ENCODE data around the gene CHRNB4. TPM values are rescaled to one million over a fixed set of nuclear protein-coding genes. Genes with fewer than 3 reads are reported as not detected.

CHRNB4 gene
- total and polyA plus RNA-seq, 2 of the 8 experiments (the other 6 are each of a cell fraction or from before 2014, with no cell fraction given) = 2.4 to 4.5 TPM

DNA sequence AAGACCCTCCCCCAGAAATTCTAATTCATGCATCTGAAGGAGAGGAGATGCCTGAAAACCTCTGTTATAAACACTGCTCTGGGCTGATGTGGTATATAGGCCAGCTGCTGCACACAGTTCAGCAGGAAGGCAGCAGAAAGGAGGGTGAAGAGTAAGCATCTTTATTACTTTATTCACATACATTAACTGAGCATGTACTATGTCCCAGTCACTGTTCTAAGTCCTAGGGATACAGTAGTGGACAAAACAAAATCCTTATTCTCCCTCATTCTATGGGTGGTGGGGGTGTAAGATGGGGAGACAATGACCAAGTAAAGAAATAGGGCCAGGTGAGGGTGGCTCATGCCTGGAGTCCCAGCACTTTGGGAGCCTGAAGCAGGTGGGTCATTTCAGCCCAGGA is 17.8 kb upstream of the CHRNB4 start:
- Histone ChIP-seq H3K27me3 (replicated peaks in 1 of 4; ENCODE audit: control insufficient read depth in 3 of 4, extremely low read depth in 1 of 4, insufficient read depth in 3 of 4, low read length in 3 of 4) (no peaks in the 10 kb centered on the region), H3K9ac (replicated peaks in 1 of 4; ENCODE audit: extremely low read depth in 1 of 4, low read depth in 3 of 4, low read length in 3 of 4) (no peak overlapping the region), H3K23me2 (ENCODE audit: low read depth, low read length) (no peaks in the 10 kb centered on the region), H2BK5ac (ENCODE audit: low read depth, low read length) (no peak overlapping the region), H4K91ac (replicated peaks; ENCODE audit: insufficient read length, low read length) (no peak overlapping the region), H3K4me1 (replicated peaks in 1 of 4; ENCODE audit: control insufficient read depth in 3 of 4, insufficient read depth in 4 of 4, low read length in 3 of 4) (no peaks in the 10 kb centered on the region), H3K27ac (ENCODE audit: low read depth, low read length) (no peak overlapping the region), H3K14ac (ENCODE audit: insufficient read length) (no peak overlapping the region), H3K9me3 (ENCODE audit: insufficient read depth in 2 of 2, low read depth in 1 of 2, low read length in 1 of 2) (no peaks in the 10 kb centered on the region), H3K36me3 (ENCODE audit: control insufficient read depth in 2 of 4, insufficient read depth in 4 of 4, low read length in 3 of 4) (no peaks in the 10 kb centered on the region), H4K8ac (ENCODE audit: extremely low read depth, insufficient read depth, low read length) (no peak overlapping the region), H3K79me2 (ENCODE audit: control insufficient read depth in 1 of 2, insufficient read depth in 2 of 2, low read length in 2 of 2) (no peaks in the 10 kb centered on the region), H3K4ac (replicated peaks; ENCODE audit: insufficient read length, low read depth, low read length) (no peak overlapping the region), H3K79me1 (ENCODE audit: low read depth, low read length) (no peaks in the 10 kb centered on the region), H4K20me1 (replicated peaks in 1 of 2; ENCODE audit: control insufficient read depth in 1 of 2, insufficient read depth in 2 of 2, low read length in 2 of 2) (no peaks in the 10 kb centered on the region), H3K4me3 (ENCODE audit: extremely low read depth in 1 of 4, insufficient read depth in 2 of 4, low read depth in 3 of 4, low read length in 4 of 4) (no peak overlapping the region), H2AK5ac (ENCODE audit: low read depth, low read length) (no peak overlapping the region), H2BK12ac (ENCODE audit: low read depth, low read length) (no peak overlapping the region), H2BK120ac (replicated peaks; ENCODE audit: low read depth, low read length) (no peak overlapping the region), H3K4me2 (ENCODE audit: insufficient read depth in 1 of 2, low read depth in 2 of 2, low read length in 2 of 2) (no peak overlapping the region), H4K5ac (ENCODE audit: insufficient read length, low read depth, low read length) (no peak overlapping the region), H2BK20ac (ENCODE audit: low read length) (no peak overlapping the region), H2AFZ (ENCODE audit: low read length) (no peak overlapping the region), H3K23ac (ENCODE audit: insufficient read length) (no peak overlapping the region), H3K18ac (ENCODE audit: extremely low read depth, low read length) (no peak overlapping the region), H2BK15ac (ENCODE audit: low read length) (no peak overlapping the region), H3K56ac (replicated peaks; ENCODE audit: insufficient read length, low read depth, low read length) (no peak overlapping the region)
- FAIRE-seq (no peak), DNase-seq (ENCODE audit: low read depth in 1 of 2, low spot score in 2 of 2) (no peak)
- POLR2A ChIA-PET (ENCODE audit: partially characterized antibody) = no interaction called here
- TF ChIP-seq JUND (IDR thresholded peaks at IDR 0.05; ENCODE audit: low read length) (no peak), TAF7 (optimal IDR thresholded peaks at IDR 0.05; ENCODE audit: borderline replicate concordance, low read depth, low read length) (no peak), KDM4A (IDR thresholded peaks at IDR 0.05; ENCODE audit: low read depth, low read length, severe bottlenecking) (no peak), SIRT6 (IDR thresholded peaks at IDR 0.05; ENCODE audit: low read length) (no peak), MAFK (IDR thresholded peaks at IDR 0.05; ENCODE audit: low read depth, low read length) (no peak), SRF (IDR thresholded peaks at IDR 0.05; ENCODE audit: low read depth, low read length) (no peak), SIX5 (IDR thresholded peaks at IDR 0.05; ENCODE audit: low read depth, low read length) (no peak), ZNF274 (IDR thresholded peaks at IDR 0.05; ENCODE audit: borderline replicate concordance, extremely low read depth, low read length) (no peak), RAD21 (IDR thresholded peaks at IDR 0.05 in 1 of 2, conservative IDR thresholded peaks at IDR 0.05 in 1 of 2; ENCODE audit: low read depth in 2 of 2, low read length in 2 of 2) (no peak)
- TF ChIP-seq, protein P1, sequence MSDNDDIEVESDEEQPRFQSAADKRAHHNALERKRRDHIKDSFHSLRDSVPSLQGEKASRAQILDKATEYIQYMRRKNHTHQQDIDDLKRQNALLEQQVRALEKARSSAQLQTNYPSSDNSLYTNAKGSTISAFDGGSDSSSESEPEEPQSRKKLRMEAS (IDR thresholded peaks at IDR 0.05) = no peak
- CTCF ChIA-PET (ENCODE audit: partially characterized antibody) = interaction anchor here (1.1 to 1.5 kb wide), 3 partner anchors 13 to 83 kb away, joined by 3 to 8 read pairs (median 4); no protein-coding TSS in a partner anchor
